Thyroid gland (tissue), 4 donors: ENCODE results near the gene NSRP1.

Source experiments
- POLR2A ChIP-seq, 2 donors: fragments of 450-650 bp; IDR thresholded peaks; one replicate each; pipeline ENCODE4 v1.6.1; 2017; ENCODE audit warnings: antibody characterized with exemption in 2 of 2, mild to moderate bottlenecking in 2 of 2, moderate library complexity in 1 of 2
- TF ChIP-seq, protein P1 (sequence below), 6 experiments: fragments of 200-600 bp in 3 of 6; fragments of 450-650 bp in 3 of 6; sonication (generic) in 3 of 6; IDR thresholded peaks; one replicate each; pipeline ENCODE4 v1.5.1; 2016 to 2019; ENCODE audit warnings: antibody characterized with exemption in 6 of 6, mild to moderate bottlenecking in 2 of 6, inconsistent platforms in 1 of 6, moderate library complexity in 1 of 6

DNA sequence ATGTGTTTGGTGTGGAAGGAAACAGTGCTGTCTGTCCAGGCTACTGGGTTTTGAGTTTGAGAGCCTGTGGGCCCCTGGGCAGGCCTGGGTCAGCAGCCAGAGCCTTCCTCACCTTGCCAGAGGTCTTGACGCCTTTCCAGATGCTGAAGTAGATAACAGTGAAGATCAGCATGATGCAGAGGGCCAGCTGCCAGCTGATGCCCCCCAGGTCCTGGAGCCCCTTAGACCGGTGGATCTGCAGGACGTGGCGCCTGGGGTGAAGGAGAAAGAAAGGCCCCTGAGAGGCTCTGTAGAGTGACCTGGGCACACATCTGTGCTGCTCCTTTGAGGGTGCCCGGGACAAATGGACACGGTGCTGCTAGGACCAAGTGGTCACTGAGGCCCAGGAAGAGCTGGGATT lies 100.4 kb downstream of the NSRP1 start:
- TF ChIP-seq, protein P1, sequence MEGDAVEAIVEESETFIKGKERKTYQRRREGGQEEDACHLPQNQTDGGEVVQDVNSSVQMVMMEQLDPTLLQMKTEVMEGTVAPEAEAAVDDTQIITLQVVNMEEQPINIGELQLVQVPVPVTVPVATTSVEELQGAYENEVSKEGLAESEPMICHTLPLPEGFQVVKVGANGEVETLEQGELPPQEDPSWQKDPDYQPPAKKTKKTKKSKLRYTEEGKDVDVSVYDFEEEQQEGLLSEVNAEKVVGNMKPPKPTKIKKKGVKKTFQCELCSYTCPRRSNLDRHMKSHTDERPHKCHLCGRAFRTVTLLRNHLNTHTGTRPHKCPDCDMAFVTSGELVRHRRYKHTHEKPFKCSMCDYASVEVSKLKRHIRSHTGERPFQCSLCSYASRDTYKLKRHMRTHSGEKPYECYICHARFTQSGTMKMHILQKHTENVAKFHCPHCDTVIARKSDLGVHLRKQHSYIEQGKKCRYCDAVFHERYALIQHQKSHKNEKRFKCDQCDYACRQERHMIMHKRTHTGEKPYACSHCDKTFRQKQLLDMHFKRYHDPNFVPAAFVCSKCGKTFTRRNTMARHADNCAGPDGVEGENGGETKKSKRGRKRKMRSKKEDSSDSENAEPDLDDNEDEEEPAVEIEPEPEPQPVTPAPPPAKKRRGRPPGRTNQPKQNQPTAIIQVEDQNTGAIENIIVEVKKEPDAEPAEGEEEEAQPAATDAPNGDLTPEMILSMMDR (IDR thresholded peaks at IDR 0.05) = no peak
- TF ChIP-seq POLR2A (IDR thresholded peaks at IDR 0.05) = no peak
